ENCODE measurements around the gene HAUS7.

GRCh38 chrX:153476666-153477363 is 6.4 kb upstream of the HAUS7 start:
- TF ChIP-seq CTCF (conservative IDR thresholded peaks at IDR 0.05) (no peak), ZFX (IDR thresholded peaks at IDR 0.05) (no peak)

Data from C4-2B (cell line).